ENCODE data around the gene CD58. TPM values are rescaled to one million over a fixed set of nuclear protein-coding genes. Genes with fewer than 3 reads are reported as not detected.

CD58 gene
- polyA plus RNA-seq, 1 donor (not counting 4 experiments of a cell fraction or from before 2014, with no cell fraction given), result 38.6 TPM

- Histone ChIP-seq H3K4me1 (ENCODE audit: control insufficient read depth, extremely low read depth, insufficient read depth, low read length) (peaks cover 15% of the 10 kb centered on the region), H2AFZ (ENCODE audit: control insufficient read depth, low read length) (no peak overlapping the region)
- no peak for DNase-seq (ENCODE audit: low read depth, low spot score)
These were observed 82.8 kb downstream of the CD58 start for GRCh38 chr1:116488071-116488470.

GRCh38 chr1:116487583-116487982 is 83.2 kb downstream of the CD58 start:
- peaks cover 15% of the 10 kb centered on the region for H3K4me1 ChIP-seq (ENCODE audit: control insufficient read depth, extremely low read depth, insufficient read depth, low read length)
- H3K9ac ChIP-seq (ENCODE audit: control insufficient read depth, extremely low read depth, insufficient read depth, low read length), result no peak overlapping the region
- H3K36me3 ChIP-seq (ENCODE audit: control insufficient read depth in 2 of 2, extremely low read depth in 1 of 2, insufficient read depth in 2 of 2, low read length in 2 of 2), result no peaks in the 10 kb centered on the region
- dilution Hi-C loops (cut with MboI; ENCODE audit: extremely low pct_ligation_motif_present, low sequenced_read_pairs), result no loop called here
- no peaks in the 10 kb centered on the region for H3K9me3 ChIP-seq (ENCODE audit: control insufficient read depth, low read depth, low read length)
- FAIRE-seq (no peak), DNase-seq (ENCODE audit: low read depth, low spot score) (no peak)
- H2AFZ ChIP-seq (ENCODE audit: control insufficient read depth, low read length), result no peak overlapping the region
- no peak overlapping the region for H3K4me2 ChIP-seq (ENCODE audit: control insufficient read depth, extremely low read depth, insufficient read depth, low read depth, low read length)
- no peaks in the 10 kb centered on the region for H3K9me1 ChIP-seq (ENCODE audit: control insufficient read depth, extremely low read depth, insufficient read depth, low read length)
- TF ChIP-seq CTCF (optimal IDR thresholded peaks at IDR 0.05 in 1 of 3, IDR thresholded peaks at IDR 0.05 in 1 of 3, conservative IDR thresholded peaks at IDR 0.05 in 1 of 3; ENCODE audit: extremely low read depth in 1 of 3, insufficient read depth in 2 of 3, low read length in 3 of 3) (no peak), EZH2 (IDR thresholded peaks at IDR 0.05; ENCODE audit: low read length) (no peak)
- no peaks in the 10 kb centered on the region for H3K79me2 ChIP-seq (ENCODE audit: control insufficient read depth, insufficient read depth, low read length)
- H3K27me3 ChIP-seq (ENCODE audit: control insufficient read depth, extremely low read depth, insufficient read depth, low read length), result no peaks in the 10 kb centered on the region
- no peak overlapping the region for H3K27ac ChIP-seq (ENCODE audit: control insufficient read depth, insufficient read depth, low read length)
- H3K4me3 ChIP-seq (ENCODE audit: control insufficient read depth in 2 of 3, extremely low read depth in 1 of 3, insufficient read depth in 2 of 3, low read depth in 1 of 3, low read length in 3 of 3), result no peak overlapping the region
- H4K20me1 ChIP-seq (ENCODE audit: control insufficient read depth, extremely low read depth, insufficient read depth, low read length), result no peaks in the 10 kb centered on the region

More at GRCh38 chr1:116488071-116488470, 82.8 kb downstream of the CD58 start:
- H3K27ac ChIP-seq (ENCODE audit: control insufficient read depth, insufficient read depth, low read length), result no peak overlapping the region
- H3K4me2 ChIP-seq (ENCODE audit: control insufficient read depth, extremely low read depth, insufficient read depth, low read depth, low read length), result no peak overlapping the region
- H4K20me1 ChIP-seq (ENCODE audit: control insufficient read depth, extremely low read depth, insufficient read depth, low read length), result no peaks in the 10 kb centered on the region
- dilution Hi-C loops (cut with MboI; ENCODE audit: extremely low pct_ligation_motif_present, low sequenced_read_pairs), result no loop called here
- H3K27me3 ChIP-seq (ENCODE audit: control insufficient read depth, extremely low read depth, insufficient read depth, low read length), result no peaks in the 10 kb centered on the region
- no peaks in the 10 kb centered on the region for H3K9me3 ChIP-seq (ENCODE audit: control insufficient read depth, low read depth, low read length)
- H3K9ac ChIP-seq (ENCODE audit: control insufficient read depth, extremely low read depth, insufficient read depth, low read length), result no peak overlapping the region
- H3K4me3 ChIP-seq (ENCODE audit: control insufficient read depth in 2 of 3, extremely low read depth in 1 of 3, insufficient read depth in 2 of 3, low read depth in 1 of 3, low read length in 3 of 3), result no peak overlapping the region
- H3K36me3 ChIP-seq (ENCODE audit: control insufficient read depth in 2 of 2, extremely low read depth in 1 of 2, insufficient read depth in 2 of 2, low read length in 2 of 2), result no peaks in the 10 kb centered on the region
- no peaks in the 10 kb centered on the region for H3K9me1 ChIP-seq (ENCODE audit: control insufficient read depth, extremely low read depth, insufficient read depth, low read length)
- H3K79me2 ChIP-seq (ENCODE audit: control insufficient read depth, insufficient read depth, low read length), result no peaks in the 10 kb centered on the region
- FAIRE-seq, result no peak
- TF ChIP-seq CTCF (optimal IDR thresholded peaks at IDR 0.05 in 1 of 3, IDR thresholded peaks at IDR 0.05 in 1 of 3, conservative IDR thresholded peaks at IDR 0.05 in 1 of 3; ENCODE audit: extremely low read depth in 1 of 3, insufficient read depth in 2 of 3, low read length in 3 of 3) (no peak), EZH2 (IDR thresholded peaks at IDR 0.05; ENCODE audit: low read length) (no peak)

Data from keratinocyte (primary cell).